T47D (cell line): Measurements from ENCODE around the gene DISC1.
A peak's percentile ranks its signal among the peaks of the same experiment; 100 is the strongest.
"Not testable (repeated sequence)": the region's sequence is repeated elsewhere in the genome, so short reads cannot be mapped to it uniquely, and the experiment has no call there.

ENCODE experiments used
- DNase-seq, 2 experiments: peaks; one replicate each; pipeline versions ENCODE4 v3.0.0 to v3.0.0-alpha.2; 2011 to 2012; ENCODE audit warnings: low read depth in 1 of 2, low spot score in 1 of 2
- JUND ChIP-seq: IDR thresholded peaks from 2 replicates; pipeline ENCODE4 v1.6.1; 2012; ENCODE audit warnings: low read depth
- in situ Hi-C: cut with HindIII; loops from 2 replicates; pipeline ENCODE4 v1.10.0; 2016; ENCODE audit warnings: low sequenced_read_pairs, low pct_unique_long_range_greater_than_20kb

Gene DISC1

GRCh38 chr1:231959225-231959884, 332.8 kb downstream of the DISC1 start:
- in situ Hi-C loops: no loop called here
- no peak for TF ChIP-seq JUND
- no peak for DNase-seq

- in situ Hi-C loops: not testable (repeated sequence)
These were observed 335.2 kb downstream of the DISC1 start for GRCh38 chr1:231961801-231962200.

GRCh38 chr1:231962636-231963035, 336.0 kb downstream of the DISC1 start:
- no peak for TF ChIP-seq JUND
- in situ Hi-C loops: no loop called here
- no peak for DNase-seq

More at GRCh38 chr1:231961801-231962200, 335.2 kb downstream of the DISC1 start:
- not testable (repeated sequence) for DNase-seq

GRCh38 chr1:231964241-231964640, 337.7 kb downstream of the DISC1 start:
- in situ Hi-C loops: no loop called here
- DNase-seq: no peak
- TF ChIP-seq JUND: no peak

GRCh38 chr1:231964961-231965360, 338.4 kb downstream of the DISC1 start:
- in situ Hi-C loops: no loop called here

GRCh38 chr1:231965615-231966014, 339.0 kb downstream of the DISC1 start:
- TF ChIP-seq JUND: no peak
- DNase-seq: no peak
- in situ Hi-C loops: no loop called here

More at GRCh38 chr1:231964961-231965360, 338.4 kb downstream of the DISC1 start:
- no peak for TF ChIP-seq JUND
- DNase-seq: no peak

GRCh38 chr1:231966983-231967382, 340.4 kb downstream of the DISC1 start:
- no peak for DNase-seq
- no peak for TF ChIP-seq JUND
- in situ Hi-C loops: no loop called here

GRCh38 chr1:231969076-231969475, 342.5 kb downstream of the DISC1 start:
- TF ChIP-seq JUND: no peak
- in situ Hi-C loops: no loop called here
- DNase-seq: no peak

GRCh38 chr1:231969761-231970160, 343.2 kb downstream of the DISC1 start:
- DNase-seq, in situ Hi-C loops: not testable (repeated sequence)

- DNase-seq: peak in 1 of 2 experiments; percentile 13
- in situ Hi-C loops: no loop called here
- no peak for TF ChIP-seq JUND
These were observed 344.1 kb downstream of the DISC1 start for GRCh38 chr1:231970684-231971083.

- no peak for TF ChIP-seq JUND
- no peak for DNase-seq
These were observed 345.0 kb downstream of the DISC1 start for GRCh38 chr1:231971397-231972110.

GRCh38 chr1:231972111-231972445, 345.5 kb downstream of the DISC1 start:
- in situ Hi-C loops: no loop called here
- no peak for DNase-seq
- TF ChIP-seq JUND: no peak

More at GRCh38 chr1:231971397-231972110, 345.0 kb downstream of the DISC1 start:
- in situ Hi-C loops: no loop called here

- no peak for DNase-seq
- no peak for TF ChIP-seq JUND
- in situ Hi-C loops: no loop called here
These were observed 347.2 kb downstream of the DISC1 start for GRCh38 chr1:231973830-231974229.

GRCh38 chr1:231976231-231976630, 349.6 kb downstream of the DISC1 start:
- no peak for TF ChIP-seq JUND
- no peak for DNase-seq
- in situ Hi-C loops: no loop called here
